Measurements from ENCODE around the gene SLC50A1.
A peak's percentile ranks its signal among the peaks of the same experiment; 100 is the strongest.

The SLC50A1 gene

DNA sequence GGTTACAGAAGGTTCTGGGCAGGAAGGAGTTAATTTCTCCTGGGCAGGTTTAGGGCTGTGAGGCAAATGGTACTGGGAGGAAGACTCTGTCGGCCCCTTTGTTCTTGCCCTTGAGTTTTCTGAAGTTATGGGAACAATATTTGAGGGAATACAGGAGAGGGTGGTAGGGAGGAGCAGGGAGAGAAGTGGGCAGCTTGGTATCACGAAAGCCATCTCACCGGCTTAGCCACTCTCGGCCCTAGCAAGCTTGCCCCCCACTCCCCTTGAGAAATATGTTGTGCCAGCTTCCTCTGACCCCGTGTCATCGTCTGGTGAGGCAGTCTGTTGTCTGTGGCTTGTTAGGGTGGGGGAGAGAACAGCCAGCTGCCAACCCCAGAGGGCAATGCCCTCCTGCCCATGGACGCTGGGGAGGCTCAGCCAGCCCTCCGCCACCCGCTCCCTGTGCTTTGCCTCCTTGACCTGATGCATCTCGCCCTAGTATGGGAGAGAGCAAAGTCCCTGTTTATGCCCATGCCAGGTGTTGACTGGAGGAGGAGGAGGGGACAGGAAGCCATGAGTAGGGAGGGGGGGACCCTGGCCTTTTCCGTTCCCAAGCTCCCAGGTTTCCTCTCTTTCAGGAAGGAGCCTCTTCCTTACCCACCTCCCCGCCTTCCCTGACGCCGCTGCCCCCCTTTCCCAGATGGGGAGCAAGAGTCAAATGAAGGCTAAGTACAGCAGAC, 6.7 kb upstream of the SLC50A1 start:
- TF ChIP-seq CTCF (IDR thresholded peaks at IDR 0.05), result no peak
- Histone ChIP-seq H3K27ac (peak overlapping the region; percentile 18 to 76), H3K4me3 (peak overlapping the region; percentile 78)
- DNase-seq (ENCODE audit: low spot score), result no peak

DNA sequence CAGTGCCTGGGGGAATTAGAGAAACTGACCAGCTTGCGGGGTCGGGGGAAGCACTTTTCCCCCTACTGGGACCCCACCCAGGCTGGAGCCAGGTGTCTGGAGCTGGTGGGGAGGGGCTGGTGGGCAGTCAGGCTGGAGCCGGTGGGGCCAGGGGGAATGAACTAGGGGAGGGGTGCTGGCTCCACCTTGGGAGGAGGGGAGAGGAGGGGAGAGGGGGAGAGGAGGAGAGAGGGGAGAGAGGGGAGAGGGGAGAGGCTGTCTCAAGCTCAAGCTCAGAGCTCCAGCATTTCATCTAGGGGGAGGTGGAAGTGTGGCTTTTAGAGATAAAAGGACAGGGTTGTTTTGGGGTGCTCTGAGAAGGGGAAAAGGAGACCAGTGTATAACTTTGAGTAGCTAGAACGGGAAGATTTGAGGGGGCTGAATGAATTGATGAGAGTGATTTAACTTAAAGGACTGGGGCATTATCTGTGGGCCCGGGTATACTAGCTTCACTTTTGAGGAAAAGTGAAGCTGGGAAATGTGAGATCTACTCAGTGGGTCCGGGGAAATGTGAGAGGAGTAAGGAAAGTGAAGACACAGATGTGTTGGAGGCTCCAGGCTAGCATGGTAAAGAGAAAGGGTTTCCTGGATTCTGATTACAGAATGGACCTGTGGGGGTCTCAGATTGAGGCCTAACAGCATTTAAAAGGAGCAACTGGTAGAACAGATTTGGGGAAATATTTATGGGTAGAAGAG, 5.2 kb upstream of the SLC50A1 start:
- Histone ChIP-seq H3K4me3 (peak overlapping the region; percentile 78), H3K27ac (peak overlapping the region in 1 of 2 donors; percentile 76)
- no peak for DNase-seq (ENCODE audit: low spot score)
- no peak for TF ChIP-seq CTCF (IDR thresholded peaks at IDR 0.05)

DNA sequence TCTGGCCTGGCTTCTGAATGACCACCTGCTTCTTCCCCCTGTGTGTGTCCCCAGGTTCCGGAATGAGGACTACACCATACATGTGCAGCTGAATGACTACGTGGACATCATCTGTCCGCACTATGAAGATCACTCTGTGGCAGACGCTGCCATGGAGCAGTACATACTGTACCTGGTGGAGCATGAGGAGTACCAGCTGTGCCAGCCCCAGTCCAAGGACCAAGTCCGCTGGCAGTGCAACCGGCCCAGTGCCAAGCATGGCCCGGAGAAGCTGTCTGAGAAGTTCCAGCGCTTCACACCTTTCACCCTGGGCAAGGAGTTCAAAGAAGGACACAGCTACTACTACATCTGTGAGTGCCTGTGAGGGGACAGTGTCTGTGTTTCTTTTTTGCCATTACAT, 4.4 kb upstream of the SLC50A1 start:
- no peak for TF ChIP-seq CTCF (IDR thresholded peaks at IDR 0.05)
- H3K27ac ChIP-seq, result no peak overlapping the region
- no peak overlapping the region for H3K4me3 ChIP-seq
- no peak for DNase-seq (ENCODE audit: low spot score)

GRCh38 chr1:155131856-155132255, 3.8 kb upstream of the SLC50A1 start:
- no peak overlapping the region for H3K4me3 ChIP-seq
- DNase-seq (ENCODE audit: low spot score), result no peak
- TF ChIP-seq CTCF (IDR thresholded peaks at IDR 0.05), result no peak
- no peak overlapping the region for H3K27ac ChIP-seq

GRCh38 chr1:155133799-155134281, 1.8 kb upstream of the SLC50A1 start:
- no peak overlapping the region for H3K4me3 ChIP-seq
- H3K27ac ChIP-seq, result peak overlapping the region; percentile 87 to 100
- DNase-seq (ENCODE audit: low spot score), result peak; percentile 72
- TF ChIP-seq CTCF (IDR thresholded peaks at IDR 0.05), result no peak

GRCh38 chr1:155134322-155134721, 1.3 kb upstream of the SLC50A1 start:
- no peak for TF ChIP-seq CTCF (IDR thresholded peaks at IDR 0.05)
- peak; percentile 73 for DNase-seq (ENCODE audit: low spot score)
- Histone ChIP-seq H3K27ac (peak overlapping the region; percentile 87 to 100), H3K4me3 (peak overlapping the region; percentile 97)
